ENCODE measurements around the gene GUCY1A1. TPM values are rescaled to one million over a fixed set of nuclear protein-coding genes. Genes with fewer than 3 reads are reported as not detected.

The GUCY1A1 gene
- total and polyA plus RNA-seq, 2 donors from 2014 or later, result 6.9 to 64.6 TPM

DNA sequence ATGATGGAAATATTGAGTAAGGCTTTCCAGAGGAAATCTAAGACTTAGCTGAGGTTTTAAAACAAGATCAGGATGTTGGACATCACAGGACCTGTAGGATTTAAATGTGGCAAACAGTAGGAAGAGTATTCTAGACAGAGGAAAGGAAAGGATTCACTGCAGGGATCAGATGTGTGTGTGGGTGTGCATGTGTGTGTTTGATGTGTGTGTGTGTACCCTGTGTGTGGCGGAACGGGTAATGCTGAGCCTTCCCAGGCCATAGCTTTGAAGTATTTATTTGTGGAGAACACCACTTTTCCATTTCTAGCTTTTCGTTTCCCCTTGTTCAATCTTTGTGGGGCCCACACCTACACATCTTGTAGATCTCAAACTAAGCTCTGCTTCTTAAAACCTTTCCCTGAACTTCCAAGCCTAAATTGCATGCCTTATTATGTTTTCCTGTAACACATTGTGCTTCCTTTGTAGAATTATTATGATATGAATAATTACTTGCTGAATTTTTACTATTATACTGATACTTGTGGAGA is 6.9 kb downstream of the GUCY1A1 start:
- Histone ChIP-seq H3K9me3 (ENCODE audit: control insufficient read depth in 2 of 3, insufficient read depth in 1 of 3, low read length in 3 of 3) (no peaks in the 10 kb centered on the region), H3K27ac (ENCODE audit: low read depth in 2 of 2, low read length in 2 of 2) (no peak overlapping the region), H3K4me3 (ENCODE audit: low read length in 3 of 3) (no peak overlapping the region), H3K36me3 (ENCODE audit: control insufficient read depth in 2 of 3, insufficient read depth in 3 of 3, low read length in 3 of 3) (no peaks in the 10 kb centered on the region), H3K9ac (ENCODE audit: low read length in 3 of 3) (no peak overlapping the region), H3K4me1 (ENCODE audit: control insufficient read depth in 2 of 3, insufficient read depth in 2 of 3, low read depth in 1 of 3, low read length in 3 of 3) (peaks cover 0 to 10% (median 4%) of the 10 kb centered on the region in 3 donors), H3K27me3 (ENCODE audit: control insufficient read depth, insufficient read depth, low read length) (no peaks in the 10 kb centered on the region)
- intact Hi-C loops (cut with DNase I), result no loop called here
- TF ChIP-seq, protein P1, sequence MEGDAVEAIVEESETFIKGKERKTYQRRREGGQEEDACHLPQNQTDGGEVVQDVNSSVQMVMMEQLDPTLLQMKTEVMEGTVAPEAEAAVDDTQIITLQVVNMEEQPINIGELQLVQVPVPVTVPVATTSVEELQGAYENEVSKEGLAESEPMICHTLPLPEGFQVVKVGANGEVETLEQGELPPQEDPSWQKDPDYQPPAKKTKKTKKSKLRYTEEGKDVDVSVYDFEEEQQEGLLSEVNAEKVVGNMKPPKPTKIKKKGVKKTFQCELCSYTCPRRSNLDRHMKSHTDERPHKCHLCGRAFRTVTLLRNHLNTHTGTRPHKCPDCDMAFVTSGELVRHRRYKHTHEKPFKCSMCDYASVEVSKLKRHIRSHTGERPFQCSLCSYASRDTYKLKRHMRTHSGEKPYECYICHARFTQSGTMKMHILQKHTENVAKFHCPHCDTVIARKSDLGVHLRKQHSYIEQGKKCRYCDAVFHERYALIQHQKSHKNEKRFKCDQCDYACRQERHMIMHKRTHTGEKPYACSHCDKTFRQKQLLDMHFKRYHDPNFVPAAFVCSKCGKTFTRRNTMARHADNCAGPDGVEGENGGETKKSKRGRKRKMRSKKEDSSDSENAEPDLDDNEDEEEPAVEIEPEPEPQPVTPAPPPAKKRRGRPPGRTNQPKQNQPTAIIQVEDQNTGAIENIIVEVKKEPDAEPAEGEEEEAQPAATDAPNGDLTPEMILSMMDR (IDR thresholded peaks at IDR 0.05; ENCODE audit: borderline replicate concordance, extremely low read depth, insufficient read depth), result no peak
- no peak for FAIRE-seq
- DNase-seq, result no peak

DNA sequence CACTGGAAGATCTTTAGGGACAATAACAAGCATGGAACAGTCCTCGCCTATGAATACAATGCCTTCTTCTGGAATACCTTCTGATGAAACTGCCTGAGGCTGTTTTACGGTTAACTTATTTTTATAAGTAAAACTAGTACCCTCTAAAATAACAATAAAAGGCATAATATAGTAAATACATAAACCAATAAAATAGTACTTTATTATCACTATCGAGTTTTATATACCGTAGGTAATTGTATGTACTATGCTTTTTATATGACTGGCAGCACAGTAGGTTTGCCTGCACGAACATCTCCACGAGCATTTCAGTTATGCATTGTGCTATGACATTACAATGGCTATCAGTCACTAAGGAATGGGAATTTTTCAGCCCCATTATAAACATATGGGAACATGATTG is 8.0 kb downstream of the GUCY1A1 start:
- intact Hi-C loops (cut with DNase I), result no loop called here
- Histone ChIP-seq H3K4me1 (ENCODE audit: control insufficient read depth in 2 of 3, insufficient read depth in 2 of 3, low read depth in 1 of 3, low read length in 3 of 3) (peaks cover 0 to 10% (median 4%) of the 10 kb centered on the region in 3 donors), H3K9ac (ENCODE audit: low read length in 3 of 3) (no peak overlapping the region), H3K4me3 (ENCODE audit: low read length in 3 of 3) (no peak overlapping the region), H3K36me3 (ENCODE audit: control insufficient read depth in 2 of 3, insufficient read depth in 3 of 3, low read length in 3 of 3) (no peaks in the 10 kb centered on the region), H3K27me3 (ENCODE audit: control insufficient read depth, insufficient read depth, low read length) (no peaks in the 10 kb centered on the region), H3K27ac (ENCODE audit: low read depth in 2 of 2, low read length in 2 of 2) (no peak overlapping the region), H3K9me3 (ENCODE audit: control insufficient read depth in 2 of 3, insufficient read depth in 1 of 3, low read length in 3 of 3) (no peaks in the 10 kb centered on the region)
- FAIRE-seq (no peak), DNase-seq (no peak)
- TF ChIP-seq, protein P1 (IDR thresholded peaks at IDR 0.05; ENCODE audit: borderline replicate concordance, extremely low read depth, insufficient read depth), result no peak

DNA sequence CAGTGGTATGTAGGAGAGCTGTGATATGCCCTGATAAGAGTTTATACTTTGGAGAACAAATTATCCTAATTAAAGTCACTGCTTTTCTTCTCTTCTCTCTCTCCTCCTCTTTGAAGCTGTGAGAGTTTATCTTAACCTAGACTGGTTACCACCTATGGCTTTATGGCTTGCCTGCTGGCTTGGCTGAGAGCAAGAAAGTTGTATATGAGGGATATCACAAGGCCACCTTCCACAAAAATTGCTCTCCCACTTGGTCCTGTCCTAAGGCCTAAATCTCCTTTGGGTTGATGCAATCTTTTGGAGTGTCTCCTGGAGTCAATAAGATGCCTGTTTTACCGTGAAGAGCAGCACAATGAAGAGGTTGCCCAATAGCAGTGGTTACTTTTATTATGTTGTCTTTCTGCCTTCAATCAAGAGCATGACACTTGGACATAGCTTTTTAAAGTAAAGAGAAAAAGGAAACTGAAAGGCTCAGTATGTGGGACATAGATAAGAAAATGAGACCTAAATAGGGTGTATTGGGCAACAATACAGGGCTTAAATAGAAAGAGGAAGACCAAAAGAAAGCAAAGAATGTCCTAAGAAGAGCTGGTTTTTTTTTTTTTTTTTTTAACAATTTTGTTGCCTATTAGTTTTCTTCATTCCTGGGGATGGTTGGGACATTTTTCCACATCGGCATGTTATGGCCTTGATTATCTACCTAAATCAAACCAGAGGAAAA is 9.2 kb downstream of the GUCY1A1 start:
- Histone ChIP-seq H3K9ac (ENCODE audit: low read length in 3 of 3) (no peak overlapping the region), H3K4me1 (ENCODE audit: control insufficient read depth in 2 of 3, insufficient read depth in 2 of 3, low read depth in 1 of 3, low read length in 3 of 3) (peaks cover 0 to 10% (median 4%) of the 10 kb centered on the region in 3 donors), H3K4me3 (ENCODE audit: low read length in 3 of 3) (peak overlapping the region in 1 of 3 donors; percentile 14), H3K27me3 (ENCODE audit: control insufficient read depth, insufficient read depth, low read length) (no peaks in the 10 kb centered on the region), H3K36me3 (ENCODE audit: control insufficient read depth in 2 of 3, insufficient read depth in 3 of 3, low read length in 3 of 3) (no peaks in the 10 kb centered on the region), H3K27ac (ENCODE audit: low read depth in 2 of 2, low read length in 2 of 2) (no peak overlapping the region), H3K9me3 (ENCODE audit: control insufficient read depth in 2 of 3, insufficient read depth in 1 of 3, low read length in 3 of 3) (no peaks in the 10 kb centered on the region)
- FAIRE-seq (no peak), DNase-seq (no peak)
- TF ChIP-seq, protein P1 (IDR thresholded peaks at IDR 0.05; ENCODE audit: borderline replicate concordance, extremely low read depth, insufficient read depth), result no peak
- intact Hi-C loops (cut with DNase I), result no loop called here
